AG04450 (cell line): ENCODE results near the gene MEOX2. TPM values are rescaled to one million over a fixed set of nuclear protein-coding genes. Genes with fewer than 3 reads are reported as not detected.

Experiments used
- CTCF ChIA-PET: fragments of 300-600, 350-600 bp; formaldehyde crosslinking; extraction: SDS; loops from one replicate; lab custom pipeline; 2022; ENCODE audit warnings: antibody characterized with exemption, inconsistent platforms; lab: Charles Lee
- POLR2A ChIA-PET: fragments of 350-600 bp; formaldehyde crosslinking; extraction: SDS; loops from one replicate; lab custom pipeline; 2021; ENCODE audit warnings: antibody characterized with exemption, inconsistent platforms; lab: Yijun Ruan, JAX
- DNase-seq: peaks from one replicate; pipeline ENCODE4 v3.0.0-alpha.2; 2011; ENCODE audit warnings: low read depth, low spot score
- H3K27ac ChIP-seq: one replicate; pipeline ENCODE4 v1.5.1; 2012; ENCODE audit warnings: low read depth, low read length, control low read depth
- H3K27me3 ChIP-seq: one replicate; pipeline ENCODE4 v1.6.0; 2012; ENCODE audit warnings: low read length; ENCODE audit not compliant: control insufficient read depth, insufficient read depth
- H3K4me3 ChIP-seq: 2 replicates; pipeline ENCODE4 v1.5.1; 2011; ENCODE audit warnings: mild to moderate bottlenecking, low read depth, low read length, control low read depth
- H3K9me3 ChIP-seq: 2 replicates; pipeline ENCODE4 v1.5.1; 2012; ENCODE audit warnings: low read length; ENCODE audit not compliant: control insufficient read depth, insufficient read depth
- polyA plus RNA-seq: library from polyadenylated mRNA; depleted of rRNA; stranded (reverse); fragments of >200 nt; gene quantifications from 2 replicates; pipeline ENCODE4 v1.2.3, GENCODE V29; 2011
- TF ChIP-seq, protein P1 (sequence below): IDR thresholded peaks from 2 replicates; pipeline ENCODE4 v1.5.1; 2011; ENCODE audit warnings: low read depth, low read length, control low read depth, inconsistent platforms

MEOX2 gene
- polyA plus RNA-seq, 1 experiment, result not detected

GRCh38 chr7:15667991-15668390, 18.5 kb downstream of the MEOX2 start:
- DNase-seq, result no peak
- Histone ChIP-seq H3K27ac (no peak overlapping the region), H3K9me3 (no peaks in the 10 kb centered on the region), H3K4me3 (no peak overlapping the region), H3K27me3 (no peaks in the 10 kb centered on the region)
- POLR2A ChIA-PET, result no interaction called here
- CTCF ChIA-PET, result no interaction called here
- TF ChIP-seq, protein P1, sequence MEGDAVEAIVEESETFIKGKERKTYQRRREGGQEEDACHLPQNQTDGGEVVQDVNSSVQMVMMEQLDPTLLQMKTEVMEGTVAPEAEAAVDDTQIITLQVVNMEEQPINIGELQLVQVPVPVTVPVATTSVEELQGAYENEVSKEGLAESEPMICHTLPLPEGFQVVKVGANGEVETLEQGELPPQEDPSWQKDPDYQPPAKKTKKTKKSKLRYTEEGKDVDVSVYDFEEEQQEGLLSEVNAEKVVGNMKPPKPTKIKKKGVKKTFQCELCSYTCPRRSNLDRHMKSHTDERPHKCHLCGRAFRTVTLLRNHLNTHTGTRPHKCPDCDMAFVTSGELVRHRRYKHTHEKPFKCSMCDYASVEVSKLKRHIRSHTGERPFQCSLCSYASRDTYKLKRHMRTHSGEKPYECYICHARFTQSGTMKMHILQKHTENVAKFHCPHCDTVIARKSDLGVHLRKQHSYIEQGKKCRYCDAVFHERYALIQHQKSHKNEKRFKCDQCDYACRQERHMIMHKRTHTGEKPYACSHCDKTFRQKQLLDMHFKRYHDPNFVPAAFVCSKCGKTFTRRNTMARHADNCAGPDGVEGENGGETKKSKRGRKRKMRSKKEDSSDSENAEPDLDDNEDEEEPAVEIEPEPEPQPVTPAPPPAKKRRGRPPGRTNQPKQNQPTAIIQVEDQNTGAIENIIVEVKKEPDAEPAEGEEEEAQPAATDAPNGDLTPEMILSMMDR, result no peak

- ChIA-PET POLR2A (no interaction called here), CTCF (no interaction called here)
- TF ChIP-seq, protein P1, result no peak
- no peaks in the 10 kb centered on the region for H3K9me3 ChIP-seq
- H3K27me3 ChIP-seq, result no peaks in the 10 kb centered on the region
- H3K4me3 ChIP-seq, result no peak overlapping the region
- H3K27ac ChIP-seq, result no peak overlapping the region
- DNase-seq, result no peak
These were observed 24.0 kb downstream of the MEOX2 start for GRCh38 chr7:15662451-15662850.

DNA sequence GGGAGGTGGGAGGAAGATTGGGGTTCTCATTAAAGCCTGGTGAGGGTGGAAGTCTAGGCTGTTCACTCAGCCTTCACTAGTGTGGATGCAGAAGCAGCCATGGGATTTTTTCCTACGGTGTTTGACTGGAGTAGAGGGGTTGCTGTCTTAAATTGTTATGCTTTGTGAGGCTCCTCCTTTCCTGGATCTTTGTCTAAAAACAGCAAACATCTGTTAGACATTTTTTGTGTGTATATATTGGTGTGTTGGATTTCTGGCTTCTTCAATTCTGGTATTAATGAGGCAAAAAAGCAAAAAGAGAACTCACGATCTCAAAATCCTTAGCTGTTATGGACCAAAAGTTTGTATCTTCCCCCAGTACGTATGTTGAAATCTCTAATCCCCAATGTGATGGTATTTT, 28.2 kb downstream of the MEOX2 start:
- POLR2A ChIA-PET, result no interaction called here
- CTCF ChIA-PET, result no interaction called here
- TF ChIP-seq, protein P1, result no peak

GRCh38 chr7:15652776-15653290, 33.6 kb downstream of the MEOX2 start:
- no peaks in the 10 kb centered on the region for H3K9me3 ChIP-seq
- CTCF ChIA-PET, result no interaction called here
- no peak for DNase-seq
- TF ChIP-seq, protein P1, result no peak
- H3K27me3 ChIP-seq, result no peaks in the 10 kb centered on the region
- no peak overlapping the region for H3K27ac ChIP-seq
- POLR2A ChIA-PET, result no interaction called here
- H3K4me3 ChIP-seq, result no peak overlapping the region

More for the DNA sequence above, 28.2 kb downstream of the MEOX2 start:
- H3K4me3 ChIP-seq, result no peak overlapping the region
- H3K27me3 ChIP-seq, result no peaks in the 10 kb centered on the region
- no peak for DNase-seq
- H3K27ac ChIP-seq, result no peak overlapping the region
- H3K9me3 ChIP-seq, result no peaks in the 10 kb centered on the region

DNA sequence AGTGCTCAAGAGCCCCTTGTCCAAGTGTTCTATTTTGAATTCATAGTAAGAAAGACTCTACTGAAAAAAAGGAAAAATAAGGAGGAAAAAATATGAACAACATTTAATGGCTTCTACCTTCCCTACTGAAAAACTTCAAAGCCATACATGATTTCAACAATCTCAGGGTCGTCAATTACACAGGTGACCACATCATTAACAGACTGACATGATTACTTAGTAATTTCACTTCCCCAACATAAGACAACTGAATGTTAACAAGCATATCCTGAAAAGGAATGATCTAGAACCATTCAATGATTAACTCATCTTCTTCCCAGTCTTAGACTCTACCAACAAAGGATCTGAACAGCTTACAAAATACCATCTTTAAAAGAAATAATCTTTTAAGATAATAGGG, 34.8 kb downstream of the MEOX2 start:
- Histone ChIP-seq H3K27me3 (no peaks in the 10 kb centered on the region), H3K4me3 (no peak overlapping the region), H3K9me3 (no peaks in the 10 kb centered on the region), H3K27ac (no peak overlapping the region)
- ChIA-PET POLR2A (no interaction called here), CTCF (no interaction called here)
- DNase-seq, result no peak
- TF ChIP-seq, protein P1, result no peak
